Ishikawa (cell line): ENCODE results near the gene CA7.

ENCODE experiments used
- CEBPB ChIP-seq: IDR thresholded peaks from 2 replicates; pipeline ENCODE4 v1.6.1; 2012
- CREB1 ChIP-seq: IDR thresholded peaks from 2 replicates; pipeline ENCODE4 v1.6.1; 2012; ENCODE audit warnings: low read depth
- EGR1 ChIP-seq: IDR thresholded peaks from 2 replicates; pipeline ENCODE4 v1.6.1; 2012
- EP300 ChIP-seq: IDR thresholded peaks from 2 replicates; pipeline ENCODE4 v1.6.1; 2012; ENCODE audit warnings: borderline replicate concordance
- FOXM1 ChIP-seq: IDR thresholded peaks from 2 replicates; pipeline ENCODE4 v1.6.1; 2012; ENCODE audit warnings: low read depth, borderline replicate concordance
- NFIC ChIP-seq: IDR thresholded peaks from 2 replicates; pipeline ENCODE4 v1.6.1; 2012
- RAD21 ChIP-seq: IDR thresholded peaks from 2 replicates; pipeline ENCODE4 v1.6.1; 2012; ENCODE audit warnings: low read depth
- TAF1 ChIP-seq: IDR thresholded peaks from 2 replicates; pipeline ENCODE4 v1.6.1; 2012; ENCODE audit warnings: low read depth, mild to moderate bottlenecking
- TCF12 ChIP-seq: IDR thresholded peaks from 2 replicates; pipeline ENCODE4 v1.6.1; 2012; ENCODE audit warnings: low read depth
- TEAD4 ChIP-seq: IDR thresholded peaks from 2 replicates; pipeline ENCODE4 v1.6.1; 2012
- YY1 ChIP-seq: IDR thresholded peaks from 2 replicates; pipeline ENCODE4 v1.6.1; 2012; ENCODE audit warnings: low read depth
- ZBTB7A ChIP-seq: IDR thresholded peaks from 2 replicates; pipeline ENCODE4 v1.6.1; 2012; ENCODE audit warnings: low read depth
- TF ChIP-seq, protein P1 (sequence below): IDR thresholded peaks from 2 replicates; pipeline ENCODE4 v1.6.1; 2012; ENCODE audit warnings: low read depth, mild to moderate bottlenecking
- TF ChIP-seq, protein P2 (sequence below): IDR thresholded peaks from 2 replicates; pipeline ENCODE4 v1.6.1; 2012
- TF ChIP-seq, protein P3 (sequence below): IDR thresholded peaks from 2 replicates; pipeline ENCODE4 v1.6.1; 2012

Gene CA7

GRCh38 chr16:66802159-66802558 is 42.1 kb upstream of the CA7 start:
- TF ChIP-seq TCF12 (no peak), CEBPB (no peak), ZBTB7A (no peak), EGR1 (no peak), NFIC (no peak), EP300 (no peak), RAD21 (no peak), CREB1 (no peak), YY1 (no peak), FOXM1 (no peak), TAF1 (no peak), TEAD4 (no peak)
- TF ChIP-seq, protein P1, sequence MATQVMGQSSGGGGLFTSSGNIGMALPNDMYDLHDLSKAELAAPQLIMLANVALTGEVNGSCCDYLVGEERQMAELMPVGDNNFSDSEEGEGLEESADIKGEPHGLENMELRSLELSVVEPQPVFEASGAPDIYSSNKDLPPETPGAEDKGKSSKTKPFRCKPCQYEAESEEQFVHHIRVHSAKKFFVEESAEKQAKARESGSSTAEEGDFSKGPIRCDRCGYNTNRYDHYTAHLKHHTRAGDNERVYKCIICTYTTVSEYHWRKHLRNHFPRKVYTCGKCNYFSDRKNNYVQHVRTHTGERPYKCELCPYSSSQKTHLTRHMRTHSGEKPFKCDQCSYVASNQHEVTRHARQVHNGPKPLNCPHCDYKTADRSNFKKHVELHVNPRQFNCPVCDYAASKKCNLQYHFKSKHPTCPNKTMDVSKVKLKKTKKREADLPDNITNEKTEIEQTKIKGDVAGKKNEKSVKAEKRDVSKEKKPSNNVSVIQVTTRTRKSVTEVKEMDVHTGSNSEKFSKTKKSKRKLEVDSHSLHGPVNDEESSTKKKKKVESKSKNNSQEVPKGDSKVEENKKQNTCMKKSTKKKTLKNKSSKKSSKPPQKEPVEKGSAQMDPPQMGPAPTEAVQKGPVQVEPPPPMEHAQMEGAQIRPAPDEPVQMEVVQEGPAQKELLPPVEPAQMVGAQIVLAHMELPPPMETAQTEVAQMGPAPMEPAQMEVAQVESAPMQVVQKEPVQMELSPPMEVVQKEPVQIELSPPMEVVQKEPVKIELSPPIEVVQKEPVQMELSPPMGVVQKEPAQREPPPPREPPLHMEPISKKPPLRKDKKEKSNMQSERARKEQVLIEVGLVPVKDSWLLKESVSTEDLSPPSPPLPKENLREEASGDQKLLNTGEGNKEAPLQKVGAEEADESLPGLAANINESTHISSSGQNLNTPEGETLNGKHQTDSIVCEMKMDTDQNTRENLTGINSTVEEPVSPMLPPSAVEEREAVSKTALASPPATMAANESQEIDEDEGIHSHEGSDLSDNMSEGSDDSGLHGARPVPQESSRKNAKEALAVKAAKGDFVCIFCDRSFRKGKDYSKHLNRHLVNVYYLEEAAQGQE: no peak
- TF ChIP-seq, protein P2, sequence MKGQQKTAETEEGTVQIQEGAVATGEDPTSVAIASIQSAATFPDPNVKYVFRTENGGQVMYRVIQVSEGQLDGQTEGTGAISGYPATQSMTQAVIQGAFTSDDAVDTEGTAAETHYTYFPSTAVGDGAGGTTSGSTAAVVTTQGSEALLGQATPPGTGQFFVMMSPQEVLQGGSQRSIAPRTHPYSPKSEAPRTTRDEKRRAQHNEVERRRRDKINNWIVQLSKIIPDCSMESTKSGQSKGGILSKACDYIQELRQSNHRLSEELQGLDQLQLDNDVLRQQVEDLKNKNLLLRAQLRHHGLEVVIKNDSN: no peak
- TF ChIP-seq, protein P3, sequence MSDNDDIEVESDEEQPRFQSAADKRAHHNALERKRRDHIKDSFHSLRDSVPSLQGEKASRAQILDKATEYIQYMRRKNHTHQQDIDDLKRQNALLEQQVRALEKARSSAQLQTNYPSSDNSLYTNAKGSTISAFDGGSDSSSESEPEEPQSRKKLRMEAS: no peak

DNA sequence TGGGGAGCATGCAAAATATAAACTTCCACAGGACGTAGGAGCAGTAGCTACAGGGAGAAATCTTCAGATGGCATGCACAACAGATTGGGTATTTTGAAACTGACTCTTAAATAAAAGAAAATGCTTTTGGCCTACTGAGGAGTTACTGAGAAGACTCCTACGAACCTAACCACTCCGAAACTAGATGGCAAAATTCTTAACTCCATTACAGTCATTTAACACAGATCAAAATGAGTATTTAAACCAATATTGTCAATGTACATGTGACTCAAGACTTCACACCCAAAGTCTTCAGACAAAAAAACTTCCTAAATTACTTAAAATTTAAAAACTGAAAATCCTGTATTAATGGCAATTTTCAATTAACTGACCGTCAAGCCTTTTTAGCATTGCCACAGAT is 34.4 kb upstream of the CA7 start:
- TF ChIP-seq, protein P1: no peak
- TF ChIP-seq CREB1 (no peak), YY1 (no peak), RAD21 (no peak), ZBTB7A (no peak), TAF1 (no peak), NFIC (no peak)

DNA sequence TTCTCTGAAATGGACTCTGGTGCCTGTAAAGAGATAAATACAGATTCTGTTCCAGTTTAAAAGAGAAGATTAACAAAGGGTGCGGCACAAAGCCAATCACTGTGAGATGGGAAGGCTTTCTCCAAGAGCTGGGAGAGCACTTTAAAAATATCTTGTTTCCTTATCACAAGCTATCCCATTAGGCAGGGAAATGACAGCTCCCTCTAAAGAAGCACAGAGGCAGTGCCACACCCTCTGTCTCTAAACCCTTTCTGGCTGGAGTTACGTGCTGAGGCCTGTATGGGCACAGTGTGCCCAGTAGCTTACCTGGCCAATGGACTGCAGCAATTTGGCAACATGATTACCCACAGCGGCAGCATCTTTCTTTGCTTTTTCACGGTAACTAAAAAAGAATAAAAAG is 33.8 kb upstream of the CA7 start:
- no peak for TF ChIP-seq TCF12
- TF ChIP-seq TAF1: no peak
- TF ChIP-seq YY1: no peak
- TF ChIP-seq ZBTB7A: no peak
- TF ChIP-seq EP300: no peak
- TF ChIP-seq, protein P3: no peak
- TF ChIP-seq RAD21: no peak

DNA sequence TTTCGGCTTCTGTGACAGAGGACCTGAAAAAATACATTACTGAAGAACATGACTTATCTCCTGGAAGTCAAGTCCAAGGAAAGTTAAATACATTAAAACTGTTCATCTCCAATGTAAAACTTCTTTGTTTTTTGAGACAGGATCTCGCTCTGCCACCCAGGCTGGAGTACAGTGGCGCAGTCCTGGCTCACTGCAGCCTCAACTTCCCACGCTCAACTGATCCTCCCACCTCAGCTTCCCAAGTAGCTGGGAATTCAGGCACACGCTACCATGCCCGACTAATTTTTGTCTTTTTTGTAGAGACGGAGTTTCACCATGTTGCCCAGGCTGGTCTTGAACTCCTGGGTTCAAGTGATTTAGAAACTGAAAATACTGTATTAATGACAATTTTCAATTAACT is 33.2 kb upstream of the CA7 start:
- no peak for TF ChIP-seq ZBTB7A
- TF ChIP-seq CREB1: no peak
- no peak for TF ChIP-seq EP300
- no peak for TF ChIP-seq TEAD4
- TF ChIP-seq, protein P3: no peak
- TF ChIP-seq NFIC: no peak
- TF ChIP-seq, protein P1: no peak
- no peak for TF ChIP-seq YY1
- no peak for TF ChIP-seq TAF1
- no peak for TF ChIP-seq EGR1
- TF ChIP-seq, protein P2: no peak

DNA sequence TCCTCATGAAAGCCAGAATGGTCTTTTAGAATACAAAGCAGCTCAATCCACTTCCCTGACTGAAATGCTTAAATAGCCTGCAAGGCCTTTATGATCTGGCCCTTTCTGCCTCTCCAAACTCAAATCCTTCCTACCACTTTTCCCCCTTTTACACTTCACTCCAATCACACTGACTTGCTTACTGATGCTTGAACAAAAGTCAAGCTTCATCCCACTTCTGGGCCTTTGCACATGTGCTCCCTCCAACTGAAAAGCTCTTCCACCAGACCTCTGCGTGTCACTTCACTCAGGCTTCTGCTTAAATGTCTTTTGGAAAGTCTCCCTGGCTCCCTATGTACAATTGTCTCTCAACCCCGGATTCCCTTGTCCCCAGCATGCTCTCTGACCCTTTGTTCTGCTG is 29.5 kb upstream of the CA7 start:
- TF ChIP-seq TAF1 (no peak), EGR1 (no peak), CREB1 (no peak), TEAD4 (no peak), TCF12 (no peak), RAD21 (no peak), ZBTB7A (no peak), YY1 (no peak), EP300 (no peak), CEBPB (no peak), NFIC (no peak), FOXM1 (no peak)
- TF ChIP-seq, protein P2: no peak
- TF ChIP-seq, protein P1: no peak
- TF ChIP-seq, protein P3: no peak
